Measurements from ENCODE around the gene ZDHHC18.

The ZDHHC18 gene

GRCh38 chr1:26826261-26827105, at the start of gene ZDHHC18:
TSS of gene ZDHHC18 (plus strand) at chr1:26826688. CDS start at chr1:26826805, 117 bp downstream.
- peak; percentile 21 to 33 (median 32) for TF ChIP-seq CTCF (IDR thresholded peaks at IDR 0.05; ENCODE audit: unreplicated experiment in 3 of 3)
- Mint-ChIP-seq H3K4me3 (peak within 1 kb of the TSS; percentile 95 to 99 (median 97)), H3K36me3 (ENCODE audit: low read depth) (peaks cover 6% of the 10 kb centered on the region), H3K4me1 (peaks cover 24% of the 10 kb centered on the region), H3K27ac (peak within 1 kb of the TSS; percentile 92 to 98 (median 97)), H3K9me3 (no peaks in the 10 kb centered on the region), H3K27me3 (ENCODE audit: low read depth) (peaks cover 5% of the 10 kb centered on the region)

- H3K27ac Mint-ChIP-seq = no peak overlapping the region
- H3K36me3 Mint-ChIP-seq (ENCODE audit: low read depth) = peaks cover 77% of the 10 kb centered on the region
- H3K4me1 Mint-ChIP-seq = peaks cover 21% of the 10 kb centered on the region
- H3K9me3 Mint-ChIP-seq = no peaks in the 10 kb centered on the region
- TF ChIP-seq CTCF (IDR thresholded peaks at IDR 0.05; ENCODE audit: unreplicated experiment in 3 of 3) = no peak
- H3K27me3 Mint-ChIP-seq (ENCODE audit: low read depth) = no peaks in the 10 kb centered on the region
- no peak overlapping the region for H3K4me3 Mint-ChIP-seq
These were observed 47.3 kb upstream of the ZDHHC18 start for GRCh38 chr1:26779098-26779668.

- Mint-ChIP-seq H3K27ac (no peak overlapping the region), H3K4me1 (peaks cover 32% of the 10 kb centered on the region), H3K9me3 (no peaks in the 10 kb centered on the region), H3K36me3 (ENCODE audit: low read depth) (peaks cover 64% of the 10 kb centered on the region), H3K27me3 (ENCODE audit: low read depth) (no peaks in the 10 kb centered on the region), H3K4me3 (no peak overlapping the region)
- no peak for TF ChIP-seq CTCF (IDR thresholded peaks at IDR 0.05; ENCODE audit: unreplicated experiment in 3 of 3)
These were observed 46.0 kb upstream of the ZDHHC18 start for GRCh38 chr1:26780344-26780957.

GRCh38 chr1:26781206-26781825, 45.2 kb upstream of the ZDHHC18 start:
- no peak for TF ChIP-seq CTCF (IDR thresholded peaks at IDR 0.05; ENCODE audit: unreplicated experiment in 3 of 3)
- H3K4me1 Mint-ChIP-seq = peaks cover 40% of the 10 kb centered on the region
- H3K36me3 Mint-ChIP-seq (ENCODE audit: low read depth) = peaks cover 57% of the 10 kb centered on the region
- no peaks in the 10 kb centered on the region for H3K27me3 Mint-ChIP-seq (ENCODE audit: low read depth)
- peak overlapping the region in 2 of 3 experiments; percentile 4 to 49 for H3K27ac Mint-ChIP-seq
- H3K4me3 Mint-ChIP-seq = no peak overlapping the region
- no peaks in the 10 kb centered on the region for H3K9me3 Mint-ChIP-seq

- Mint-ChIP-seq H3K4me3 (no peak overlapping the region), H3K36me3 (ENCODE audit: low read depth) (peaks cover 49% of the 10 kb centered on the region), H3K4me1 (peaks cover 51% of the 10 kb centered on the region), H3K27ac (peak overlapping the region; percentile 12 to 100 (median 98)), H3K27me3 (ENCODE audit: low read depth) (peaks cover 7% of the 10 kb centered on the region), H3K9me3 (no peaks in the 10 kb centered on the region)
- TF ChIP-seq CTCF (IDR thresholded peaks at IDR 0.05; ENCODE audit: unreplicated experiment in 3 of 3) = no peak
These were observed 43.8 kb upstream of the ZDHHC18 start for GRCh38 chr1:26782521-26783212.

Measured in nephron (organoid).